Activated CD4-positive, alpha-beta T cell treated with anti-CD3 and anti-CD28 coated beads, Interleukin-2, amount 50 U/mL, for 48 hours (primary cell): ENCODE results near the gene TSPEAR.
"Not testable (repeated sequence)": the region's sequence is repeated elsewhere in the genome, so short reads cannot be mapped to it uniquely, and the experiment has no call there.

ENCODE experiments used
- DNase-seq, 2 experiments: peaks; one replicate each; pipeline ENCODE4 v3.0.0-alpha.2; 2020

TSPEAR gene

DNA sequence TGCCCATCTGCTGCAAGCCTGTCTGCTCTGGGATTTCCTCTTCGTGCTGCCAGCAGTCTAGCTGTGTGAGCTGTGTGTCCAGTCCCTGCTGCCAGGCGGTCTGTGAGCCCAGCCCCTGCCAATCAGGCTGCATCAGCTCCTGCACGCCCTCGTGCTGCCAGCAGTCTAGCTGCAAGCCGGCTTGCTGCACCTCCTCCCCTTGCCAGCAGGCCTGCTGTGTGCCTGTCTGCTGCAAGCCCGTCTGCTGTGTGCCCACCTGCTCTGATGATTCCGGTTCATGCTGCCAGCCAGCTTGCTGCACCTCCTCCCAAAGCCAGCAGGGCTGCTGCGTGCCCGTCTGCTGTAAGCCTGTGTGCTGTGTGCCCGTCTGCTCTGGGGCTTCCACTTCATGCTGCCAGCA, 110.3 kb downstream of the TSPEAR start:
- not testable (repeated sequence) for DNase-seq

GRCh38 chr21:44600118-44600978, 111.0 kb downstream of the TSPEAR start, which contains the start of gene KRTAP10-7:
Gene KRTAP10-7 (plus strand): TSS chr21:44600597. CDS start chr21:44600622, 25 bp downstream.
- not testable (repeated sequence) for DNase-seq

- no peak for DNase-seq
These were observed 111.9 kb downstream of the TSPEAR start for GRCh38 chr21:44599264-44600029.

- DNase-seq = no peak
These were observed 113.3 kb downstream of the TSPEAR start for GRCh38 chr21:44598061-44598460.

GRCh38 chr21:44596068-44596725, 115.2 kb downstream of the TSPEAR start:
- DNase-seq = no peak

- DNase-seq = no peak
These were observed 115.8 kb downstream of the TSPEAR start for GRCh38 chr21:44595524-44595923.

DNA sequence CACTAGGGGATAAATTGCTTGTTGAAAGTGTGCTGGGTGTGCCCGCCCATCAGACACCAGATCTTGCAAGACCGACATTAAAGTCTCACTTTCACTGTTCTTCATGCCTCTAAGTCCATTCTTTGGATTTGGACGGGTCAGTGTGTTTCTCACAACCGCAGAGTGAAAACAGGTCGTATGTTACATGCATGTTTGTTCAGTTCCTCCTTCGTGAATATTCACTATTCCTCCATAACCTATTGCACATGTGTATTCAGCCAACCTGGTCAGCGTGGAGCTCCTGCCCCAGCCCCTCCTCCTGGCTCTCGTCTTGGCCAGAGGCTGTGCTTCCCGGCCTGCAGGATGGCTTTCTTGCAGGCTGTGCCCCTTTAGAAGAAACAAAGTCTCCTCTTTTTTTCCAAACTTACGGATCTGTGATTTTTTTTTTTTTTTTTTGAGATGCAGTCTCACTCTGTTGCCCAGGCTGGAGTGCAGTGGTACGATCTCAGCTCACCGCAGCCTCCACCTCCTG, 116.9 kb downstream of the TSPEAR start:
- no peak for DNase-seq

- no peak for DNase-seq
These were observed 117.6 kb downstream of the TSPEAR start for GRCh38 chr21:44593598-44594405.

- DNase-seq = no peak
These were observed 118.7 kb downstream of the TSPEAR start, which contains the start of gene KRTAP10-6 for GRCh38 chr21:44592446-44593311. Gene KRTAP10-6 (minus strand): TSS chr21:44592505. CDS start chr21:44592484, 21 bp downstream.

DNA sequence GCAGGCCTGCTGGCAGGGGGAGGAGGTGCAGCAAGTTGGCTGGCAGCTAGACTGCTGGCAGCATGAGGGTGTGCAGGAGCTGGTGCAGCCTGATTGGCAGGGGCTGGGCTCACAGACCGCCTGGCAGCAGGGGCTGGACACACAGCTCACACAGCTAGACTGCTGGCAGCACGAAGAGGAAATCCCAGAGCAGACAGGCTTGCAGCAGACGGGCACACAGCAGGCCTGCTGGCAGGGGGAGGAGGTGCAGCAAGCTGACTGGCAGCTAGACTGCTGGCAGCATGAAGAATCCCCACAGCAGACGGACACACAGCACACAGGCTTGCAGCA, 119.6 kb downstream of the TSPEAR start:
- not testable (repeated sequence) for DNase-seq

DNA sequence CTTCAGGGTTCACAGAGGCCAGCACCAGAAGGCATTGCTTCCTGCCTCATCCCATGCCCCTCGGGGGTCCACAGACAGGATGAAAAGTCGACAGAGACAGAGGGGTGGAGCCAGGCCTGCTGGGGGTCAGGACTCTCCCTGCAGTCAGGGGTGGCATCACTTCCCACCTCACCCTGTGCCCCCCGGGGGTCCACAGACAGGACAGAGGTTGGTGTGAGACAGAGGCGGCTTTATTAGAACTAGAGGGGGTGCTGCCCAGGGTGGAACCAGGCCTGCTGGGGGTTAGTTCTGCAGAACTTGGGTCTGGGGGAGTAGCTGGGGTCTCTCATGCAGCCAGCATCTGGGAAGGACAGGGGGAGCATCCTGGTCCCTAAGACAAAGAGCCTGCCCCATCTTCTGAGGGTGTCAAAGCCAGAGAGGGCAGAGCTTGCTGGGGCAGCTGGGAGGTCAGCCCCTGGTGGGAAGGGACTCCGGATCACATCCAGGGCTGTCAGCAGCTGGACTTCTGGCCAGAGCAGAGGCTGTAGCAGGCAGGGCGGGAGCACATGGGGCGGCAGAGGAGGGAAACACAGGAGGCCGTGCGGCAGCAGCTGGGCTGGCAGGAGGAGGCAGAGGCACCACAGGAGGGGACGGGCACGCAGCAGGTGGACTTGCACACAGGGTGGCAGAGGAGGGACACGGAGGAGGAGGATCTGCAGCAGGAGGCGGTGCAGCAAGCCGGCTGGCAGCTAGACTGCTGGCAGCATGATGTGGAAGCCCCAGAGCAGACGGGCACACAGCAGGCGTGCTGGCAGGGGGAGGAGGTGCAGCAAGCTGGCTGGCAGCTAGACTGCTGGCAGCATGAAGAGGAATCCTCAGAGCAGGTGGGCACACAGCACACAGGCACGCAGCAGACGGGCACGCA, 120.2 kb downstream of the TSPEAR start:
- not testable (repeated sequence) for DNase-seq

- DNase-seq = no peak
These were observed 121.1 kb downstream of the TSPEAR start for GRCh38 chr21:44590311-44590721.

- DNase-seq = no peak
These were observed 121.6 kb downstream of the TSPEAR start for GRCh38 chr21:44589586-44590305.

DNA sequence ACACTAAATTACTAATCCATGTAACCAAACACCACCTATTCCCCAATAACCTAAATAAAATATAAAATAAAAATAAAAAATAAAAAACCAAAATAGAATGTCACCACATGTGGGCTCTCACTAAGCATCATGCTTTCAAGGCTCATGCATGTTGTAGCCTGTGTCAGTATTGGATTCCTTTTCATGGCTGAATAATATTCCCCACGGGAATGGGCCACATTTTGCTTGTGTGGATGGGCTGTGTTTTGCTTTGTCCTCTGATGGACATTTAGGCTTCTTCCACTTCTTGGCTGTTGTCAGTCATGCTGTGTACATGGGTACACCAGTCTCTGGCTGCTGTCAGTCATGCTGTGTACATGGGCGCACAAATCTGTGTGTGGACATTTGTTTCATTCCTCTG, 122.3 kb downstream of the TSPEAR start:
- no peak for DNase-seq

DNA sequence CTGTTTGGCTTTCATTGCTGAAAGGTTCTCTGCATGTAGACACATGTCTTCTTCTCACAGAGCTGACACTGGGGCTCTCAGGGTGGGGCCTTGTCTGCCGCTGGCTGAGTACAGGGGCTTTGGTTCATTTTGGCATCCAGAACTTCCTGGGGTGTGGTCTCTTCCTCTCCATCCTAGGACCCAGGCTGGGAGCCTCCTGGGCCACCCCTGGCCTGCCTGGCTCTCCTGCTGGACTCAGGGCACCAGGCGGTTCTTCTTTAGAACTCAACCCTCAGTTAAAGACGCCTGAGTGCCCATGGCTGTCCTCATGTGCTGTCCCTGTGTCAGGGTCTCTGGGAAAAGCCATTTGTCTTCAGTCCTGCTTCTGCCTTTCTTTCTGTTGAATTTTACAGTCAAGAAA, 125.5 kb downstream of the TSPEAR start:
- DNase-seq = no peak

DNA sequence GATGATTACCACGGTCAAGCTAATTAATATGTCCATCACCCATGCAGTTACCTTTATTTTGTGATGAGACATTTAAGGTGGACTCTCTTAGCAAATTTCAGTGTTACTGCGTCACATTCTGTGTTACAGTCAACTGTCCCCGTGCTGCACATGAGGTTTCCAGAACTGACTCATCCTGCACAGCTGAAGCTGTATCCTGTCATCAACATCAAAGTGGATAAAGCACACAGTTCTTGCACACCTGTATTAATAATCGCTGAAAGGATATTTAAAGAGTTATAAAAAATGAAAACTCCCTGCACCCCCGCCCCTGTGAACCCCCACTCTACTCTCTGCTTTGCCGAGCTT, 127.6 kb downstream of the TSPEAR start:
- peak; percentile 23 to 49 for DNase-seq

- DNase-seq = no peak
These were observed 128.1 kb downstream of the TSPEAR start for GRCh38 chr21:44583089-44583799.

GRCh38 chr21:44582055-44582454, 129.3 kb downstream of the TSPEAR start:
- no peak for DNase-seq

DNA sequence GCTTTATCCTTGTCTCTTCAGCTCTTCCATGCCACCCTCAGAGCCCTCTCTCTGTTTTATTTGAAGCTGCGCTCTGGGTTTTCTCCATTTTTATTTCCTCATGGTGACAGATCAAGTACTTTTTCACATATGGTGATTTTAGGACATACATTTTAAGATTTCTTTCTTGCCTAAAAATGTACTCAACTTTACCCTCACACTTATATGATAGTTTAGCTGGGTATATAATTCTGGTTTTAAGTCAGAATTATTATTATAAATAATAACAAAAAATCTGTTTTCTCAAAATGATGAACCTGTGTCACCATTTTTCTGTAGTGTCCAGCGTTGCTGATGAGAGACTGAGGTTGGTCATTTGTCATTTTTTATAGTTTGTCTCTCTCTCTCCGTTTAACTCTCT, 130.2 kb downstream of the TSPEAR start:
- no peak for DNase-seq
